Measurements from ENCODE around the gene CHN2.

DNA sequence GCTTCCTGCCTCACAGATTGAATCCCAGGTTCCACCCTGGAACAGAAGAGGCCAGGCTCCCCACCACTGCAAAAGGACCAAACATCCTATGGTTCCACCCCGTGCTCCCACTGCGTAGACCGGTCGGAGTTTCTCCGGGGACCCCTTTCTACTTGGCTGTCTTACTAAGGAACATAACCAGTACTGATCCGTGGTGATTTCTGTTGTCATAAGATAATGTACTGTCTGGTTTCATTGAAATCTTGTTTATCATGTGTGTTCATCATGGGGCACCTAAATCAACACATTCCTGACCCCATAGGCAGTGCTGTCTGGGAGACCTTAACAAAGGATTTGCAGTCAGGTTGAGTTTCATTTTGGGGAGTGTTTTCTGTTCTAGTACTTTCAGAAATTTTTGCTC lies 104.5 kb downstream of the CHN2 start:
- TF ChIP-seq, protein P1, sequence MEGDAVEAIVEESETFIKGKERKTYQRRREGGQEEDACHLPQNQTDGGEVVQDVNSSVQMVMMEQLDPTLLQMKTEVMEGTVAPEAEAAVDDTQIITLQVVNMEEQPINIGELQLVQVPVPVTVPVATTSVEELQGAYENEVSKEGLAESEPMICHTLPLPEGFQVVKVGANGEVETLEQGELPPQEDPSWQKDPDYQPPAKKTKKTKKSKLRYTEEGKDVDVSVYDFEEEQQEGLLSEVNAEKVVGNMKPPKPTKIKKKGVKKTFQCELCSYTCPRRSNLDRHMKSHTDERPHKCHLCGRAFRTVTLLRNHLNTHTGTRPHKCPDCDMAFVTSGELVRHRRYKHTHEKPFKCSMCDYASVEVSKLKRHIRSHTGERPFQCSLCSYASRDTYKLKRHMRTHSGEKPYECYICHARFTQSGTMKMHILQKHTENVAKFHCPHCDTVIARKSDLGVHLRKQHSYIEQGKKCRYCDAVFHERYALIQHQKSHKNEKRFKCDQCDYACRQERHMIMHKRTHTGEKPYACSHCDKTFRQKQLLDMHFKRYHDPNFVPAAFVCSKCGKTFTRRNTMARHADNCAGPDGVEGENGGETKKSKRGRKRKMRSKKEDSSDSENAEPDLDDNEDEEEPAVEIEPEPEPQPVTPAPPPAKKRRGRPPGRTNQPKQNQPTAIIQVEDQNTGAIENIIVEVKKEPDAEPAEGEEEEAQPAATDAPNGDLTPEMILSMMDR (IDR thresholded peaks at IDR 0.05; ENCODE audit: low read depth, low read length), result no peak
- TF ChIP-seq POLR2A (IDR thresholded peaks at IDR 0.05; ENCODE audit: extremely low read depth, insufficient read length) (no peak), MYC (IDR thresholded peaks at IDR 0.05; ENCODE audit: low read depth, low read length) (no peak)
- TF ChIP-seq, protein P2, sequence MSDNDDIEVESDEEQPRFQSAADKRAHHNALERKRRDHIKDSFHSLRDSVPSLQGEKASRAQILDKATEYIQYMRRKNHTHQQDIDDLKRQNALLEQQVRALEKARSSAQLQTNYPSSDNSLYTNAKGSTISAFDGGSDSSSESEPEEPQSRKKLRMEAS (IDR thresholded peaks at IDR 0.05; ENCODE audit: low read depth, low read length), result no peak
